Mammary epithelial cell (primary cell): Measurements from ENCODE around the gene YY1AP1.

Experiments
- EZH2 ChIP-seq: IDR thresholded peaks from 2 replicates; pipeline ENCODE4 v1.6.1; 2012; ENCODE audit warnings: low read length, inconsistent platforms, borderline replicate concordance
- TF ChIP-seq, protein P1 (sequence below), 2 donors: IDR thresholded peaks in 1 of 2; conservative IDR thresholded peaks in 1 of 2; 2 replicates each; pipeline ENCODE4 v1.5.1; 2011 to 2012; ENCODE audit warnings: inconsistent platforms in 2 of 2, low read length in 2 of 2, mild to moderate bottlenecking in 2 of 2, control low read depth in 1 of 2, low read depth in 1 of 2; ENCODE audit not compliant: insufficient read depth in 1 of 2; ENCODE audit errors: extremely low read depth in 1 of 2

DNA sequence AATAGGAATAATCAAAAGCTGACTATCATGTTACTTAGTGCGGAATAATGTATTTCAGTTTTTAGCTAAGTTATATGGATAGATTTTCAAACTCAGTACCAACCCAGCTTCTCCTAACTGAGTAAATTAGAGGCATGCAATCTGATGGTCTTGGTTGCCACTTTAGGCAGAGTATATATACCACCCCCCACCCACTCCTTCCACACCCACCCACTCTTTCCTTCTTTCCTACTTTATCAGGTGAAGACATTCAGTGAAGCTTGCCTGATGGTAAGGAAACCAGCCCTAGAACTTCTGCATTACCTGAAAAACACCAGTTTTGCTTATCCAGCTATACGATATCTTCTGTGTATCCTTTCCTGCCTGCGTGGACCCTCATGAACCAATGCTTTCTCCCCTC lies 36.6 kb upstream of the YY1AP1 start:
- TF ChIP-seq, protein P1, sequence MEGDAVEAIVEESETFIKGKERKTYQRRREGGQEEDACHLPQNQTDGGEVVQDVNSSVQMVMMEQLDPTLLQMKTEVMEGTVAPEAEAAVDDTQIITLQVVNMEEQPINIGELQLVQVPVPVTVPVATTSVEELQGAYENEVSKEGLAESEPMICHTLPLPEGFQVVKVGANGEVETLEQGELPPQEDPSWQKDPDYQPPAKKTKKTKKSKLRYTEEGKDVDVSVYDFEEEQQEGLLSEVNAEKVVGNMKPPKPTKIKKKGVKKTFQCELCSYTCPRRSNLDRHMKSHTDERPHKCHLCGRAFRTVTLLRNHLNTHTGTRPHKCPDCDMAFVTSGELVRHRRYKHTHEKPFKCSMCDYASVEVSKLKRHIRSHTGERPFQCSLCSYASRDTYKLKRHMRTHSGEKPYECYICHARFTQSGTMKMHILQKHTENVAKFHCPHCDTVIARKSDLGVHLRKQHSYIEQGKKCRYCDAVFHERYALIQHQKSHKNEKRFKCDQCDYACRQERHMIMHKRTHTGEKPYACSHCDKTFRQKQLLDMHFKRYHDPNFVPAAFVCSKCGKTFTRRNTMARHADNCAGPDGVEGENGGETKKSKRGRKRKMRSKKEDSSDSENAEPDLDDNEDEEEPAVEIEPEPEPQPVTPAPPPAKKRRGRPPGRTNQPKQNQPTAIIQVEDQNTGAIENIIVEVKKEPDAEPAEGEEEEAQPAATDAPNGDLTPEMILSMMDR (conservative IDR thresholded peaks at IDR 0.05 in 1 of 2, IDR thresholded peaks at IDR 0.05 in 1 of 2; ENCODE audit: extremely low read depth in 1 of 2, insufficient read depth in 1 of 2, low read depth in 1 of 2, low read length in 2 of 2) = no peak
- TF ChIP-seq EZH2 = no peak
